GM19023 (cell line): ENCODE data around the gene SHROOM3.
A peak's percentile ranks its signal among the peaks of the same experiment; 100 is the strongest.

ENCODE experiments used
- ATAC-seq: cut with Tn5 transposase; IDR thresholded peaks from one replicate; pipeline ENCODE4 v1.9.1; 2021; ENCODE audit warnings: mild to moderate bottlenecking, moderate library complexity; ENCODE audit not compliant: unreplicated experiment

Gene SHROOM3

GRCh38 chr4:76489686-76490161 is 54.7 kb downstream of the SHROOM3 start:
- ATAC-seq = no peak

GRCh38 chr4:76492055-76492454 is 57.0 kb downstream of the SHROOM3 start:
- ATAC-seq = no peak

- no peak for ATAC-seq
These were observed 59.2 kb downstream of the SHROOM3 start for GRCh38 chr4:76494243-76494642.

- no peak for ATAC-seq
These were observed 60.0 kb downstream of the SHROOM3 start for GRCh38 chr4:76494871-76495590.

GRCh38 chr4:76498550-76498949 is 63.5 kb downstream of the SHROOM3 start:
- ATAC-seq = no peak

GRCh38 chr4:76499461-76499860 is 64.4 kb downstream of the SHROOM3 start:
- ATAC-seq = peak; percentile 76

GRCh38 chr4:76502886-76503285 is 67.9 kb downstream of the SHROOM3 start:
- no peak for ATAC-seq

GRCh38 chr4:76504613-76505465 is 69.8 kb downstream of the SHROOM3 start:
- ATAC-seq = no peak

- ATAC-seq = no peak
These were observed 76.9 kb downstream of the SHROOM3 start for GRCh38 chr4:76511947-76512346.

- ATAC-seq = no peak
These were observed 78.5 kb downstream of the SHROOM3 start for GRCh38 chr4:76513482-76513881.

GRCh38 chr4:76514087-76514486 is 79.1 kb downstream of the SHROOM3 start:
- ATAC-seq = no peak

- ATAC-seq = peak; percentile 80
These were observed 81.2 kb downstream of the SHROOM3 start for GRCh38 chr4:76515975-76516843.

- no peak for ATAC-seq
These were observed 83.2 kb downstream of the SHROOM3 start for GRCh38 chr4:76518241-76518640.

GRCh38 chr4:76523593-76523992 is 88.6 kb downstream of the SHROOM3 start:
- no peak for ATAC-seq

GRCh38 chr4:76525751-76526150 is 90.7 kb downstream of the SHROOM3 start:
- no peak for ATAC-seq

GRCh38 chr4:76526585-76526990 is 91.6 kb downstream of the SHROOM3 start:
- ATAC-seq = no peak

- no peak for ATAC-seq
These were observed 92.6 kb downstream of the SHROOM3 start for GRCh38 chr4:76527666-76528065.

GRCh38 chr4:76531597-76531996 is 96.6 kb downstream of the SHROOM3 start:
- no peak for ATAC-seq

GRCh38 chr4:76532805-76533204 is 97.8 kb downstream of the SHROOM3 start:
- no peak for ATAC-seq

GRCh38 chr4:76533314-76533713 is 98.3 kb downstream of the SHROOM3 start:
- no peak for ATAC-seq
